GM21381 (cell line): Measurements from ENCODE around the gene ARPIN.

Experiments
- ATAC-seq: cut with Tn5 transposase; IDR thresholded peaks from one replicate; pipeline ENCODE4 v1.9.1; 2021; ENCODE audit warnings: mild to moderate bottlenecking, moderate library complexity; ENCODE audit not compliant: unreplicated experiment

Gene ARPIN

GRCh38 chr15:89847101-89847500 is 65.7 kb downstream of the ARPIN start:
- ATAC-seq, result no peak

- ATAC-seq, result no peak
Observed at GRCh38 chr15:89845305-89845893, 67.4 kb downstream of the ARPIN start.
